Measurements from ENCODE around the gene ACSF2. TPM values are rescaled to one million over a fixed set of nuclear protein-coding genes. Genes with fewer than 3 reads are reported as not detected.

Gene ACSF2
- polyA plus RNA-seq, 2 of the 4 experiments (the other 2 are of a cell fraction) = 24.4 to 33.6 TPM

DNA sequence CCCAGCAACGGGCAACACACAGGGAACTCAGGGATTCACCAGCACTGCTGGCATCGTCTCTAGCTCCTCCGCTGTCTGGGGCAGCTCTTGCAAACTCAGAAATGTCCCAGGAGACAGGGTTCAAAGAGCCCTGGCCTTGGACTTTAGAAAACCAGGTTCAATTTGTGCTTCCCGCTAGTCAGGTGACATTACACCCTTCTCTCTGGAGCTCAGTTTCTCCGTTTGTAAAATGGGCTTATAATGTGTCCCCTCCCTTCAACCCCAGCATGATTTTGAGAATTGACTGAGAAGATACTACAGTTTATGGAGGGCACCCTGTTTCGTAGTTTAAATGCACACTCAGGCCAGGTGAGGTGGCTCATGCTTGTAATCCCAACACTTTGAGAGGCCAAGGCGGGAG lies 80.3 kb downstream of the ACSF2 start:
- Histone ChIP-seq H3K4me1 (peaks cover 16% of the 10 kb centered on the region; the same call in 2 of the 3 replicates), H3K4me3 (no peak overlapping the region), H3K9me3 (no peaks in the 10 kb centered on the region), H3K27ac (no peak overlapping the region), H3K4me2 (no peak overlapping the region)
- POLR2A ChIA-PET = no interaction called here
- WGBS (ENCODE audit: missing lambda C conversion rate) = 84% methylated on average over 7 of the region's 7 CpGs
- CTCF ChIA-PET = interaction anchor here (1.0 to 10.1 kb wide), 9 partner anchors 10 to 277 kb away, joined by 3 to 119 read pairs (median 5); partner anchors contain the start of gene RSAD1
- DNase-seq (ENCODE audit: low read depth in 1 of 2, low spot score in 1 of 2) (no peak), ATAC-seq (no peak), FAIRE-seq (no peak)
- no peak for TF ChIP-seq EHMT2 (IDR thresholded peaks at IDR 0.05; ENCODE audit: low read depth)
- TF ChIP-seq CTCF (IDR thresholded peaks at IDR 0.05) = no peak
- no peak for TF ChIP-seq CHD2 (IDR thresholded peaks at IDR 0.05; ENCODE audit: low read length, partially characterized antibody)
- TF ChIP-seq NPAS2 (CRISPR knock-in tag; IDR thresholded peaks at IDR 0.05; ENCODE audit: borderline replicate concordance) = no peak
- TF ChIP-seq ZSCAN20 (CRISPR knock-in tag; IDR thresholded peaks at IDR 0.05) = no peak
- no peak for TF ChIP-seq GATA3 (IDR thresholded peaks at IDR 0.05; ENCODE audit: borderline replicate concordance)
- TF ChIP-seq, protein P1, sequence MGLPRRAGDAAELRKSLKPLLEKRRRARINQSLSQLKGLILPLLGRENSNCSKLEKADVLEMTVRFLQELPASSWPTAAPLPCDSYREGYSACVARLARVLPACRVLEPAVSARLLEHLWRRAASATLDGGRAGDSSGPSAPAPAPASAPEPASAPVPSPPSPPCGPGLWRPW (IDR thresholded peaks at IDR 0.05) = no peak
- no peak for TF ChIP-seq KDM1A (IDR thresholded peaks at IDR 0.05; ENCODE audit: low read depth)
- TF ChIP-seq CHD4 (IDR thresholded peaks at IDR 0.05; ENCODE audit: borderline replicate concordance) = no peak
- TF ChIP-seq PHF8 (IDR thresholded peaks at IDR 0.05; ENCODE audit: borderline replicate concordance, low read depth) = no peak
- no peak for TF ChIP-seq SREBF2 (IDR thresholded peaks at IDR 0.05)
- TF ChIP-seq MYC (IDR thresholded peaks at IDR 0.05; ENCODE audit: borderline replicate concordance, low read length) = no peak
- no peak for TF ChIP-seq NR3C1 (IDR thresholded peaks at IDR 0.05)
- no peak for TF ChIP-seq FOSL2 (IDR thresholded peaks at IDR 0.05)
- no peak for TF ChIP-seq FOSL2 (CRISPR knock-in tag; IDR thresholded peaks at IDR 0.05)
- TF ChIP-seq JUN (IDR thresholded peaks at IDR 0.05) = no peak
- TF ChIP-seq, protein P2, sequence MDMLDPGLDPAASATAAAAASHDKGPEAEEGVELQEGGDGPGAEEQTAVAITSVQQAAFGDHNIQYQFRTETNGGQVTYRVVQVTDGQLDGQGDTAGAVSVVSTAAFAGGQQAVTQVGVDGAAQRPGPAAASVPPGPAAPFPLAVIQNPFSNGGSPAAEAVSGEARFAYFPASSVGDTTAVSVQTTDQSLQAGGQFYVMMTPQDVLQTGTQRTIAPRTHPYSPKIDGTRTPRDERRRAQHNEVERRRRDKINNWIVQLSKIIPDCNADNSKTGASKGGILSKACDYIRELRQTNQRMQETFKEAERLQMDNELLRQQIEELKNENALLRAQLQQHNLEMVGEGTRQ (IDR thresholded peaks at IDR 0.05) = no peak
- TF ChIP-seq CBX2 (IDR thresholded peaks at IDR 0.05; ENCODE audit: borderline replicate concordance, low read depth) = no peak
- no peak for TF ChIP-seq ESRRA (IDR thresholded peaks at IDR 0.05; ENCODE audit: borderline replicate concordance, low read length)
- no peak for TF ChIP-seq FOSB (CRISPR knock-in tag; IDR thresholded peaks at IDR 0.05)

- Histone ChIP-seq H3K4me1 (peaks cover 16% of the 10 kb centered on the region; the same call in 2 of the 3 replicates), H3K9me3 (no peaks in the 10 kb centered on the region), H3K27ac (peak within 1 kb of the TSS; percentile 77 to 89), H3K4me3 (peak within 1 kb of the TSS; percentile 54), H3K4me2 (peak within 1 kb of the TSS; percentile 90)
- peak; percentile 81 to 83 for DNase-seq (ENCODE audit: low read depth in 1 of 2, low spot score in 1 of 2)
- POLR2A ChIA-PET = no interaction called here
- CTCF ChIA-PET = interaction anchor here (0.8 to 10.1 kb wide), 6 partner anchors 8 to 142 kb away, joined by 3 to 119 read pairs (median 8); partner anchors contain the start of gene RSAD1
- WGBS (ENCODE audit: missing lambda C conversion rate) = 47% methylated on average over 27 of the region's 66 CpGs
- no peak for FAIRE-seq
- peak; percentile 76 to 85 for ATAC-seq
- TF ChIP-seq MYC (IDR thresholded peaks at IDR 0.05; ENCODE audit: borderline replicate concordance, low read length) (peak; percentile 29; the same call in 1 of the 2 replicates), BCL3 (IDR thresholded peaks at IDR 0.05) (0 out of 3 replicates have a peak, but pooled peaks have one; percentile 60), HOXB5 (CRISPR knock-in tag; IDR thresholded peaks at IDR 0.05) (0 out of 2 replicates have a peak, but pooled peaks have one; percentile 36), SMC3 (IDR thresholded peaks at IDR 0.05) (0 out of 3 replicates have a peak, but pooled peaks have one; percentile 24), E2F6 (IDR thresholded peaks at IDR 0.05; ENCODE audit: borderline replicate concordance, low read depth) (peak; percentile 92), ESRRA (IDR thresholded peaks at IDR 0.05; ENCODE audit: borderline replicate concordance, low read length) (no peak), CTCF (IDR thresholded peaks at IDR 0.05) (peak; percentile 39), POLR2AphosphoS2 (conservative IDR thresholded peaks at IDR 0.05; ENCODE audit: low read length) (no peak)
- TF ChIP-seq, protein P3, sequence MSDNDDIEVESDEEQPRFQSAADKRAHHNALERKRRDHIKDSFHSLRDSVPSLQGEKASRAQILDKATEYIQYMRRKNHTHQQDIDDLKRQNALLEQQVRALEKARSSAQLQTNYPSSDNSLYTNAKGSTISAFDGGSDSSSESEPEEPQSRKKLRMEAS (IDR thresholded peaks at IDR 0.05) = peak; percentile 76
- TF ChIP-seq, protein P4, sequence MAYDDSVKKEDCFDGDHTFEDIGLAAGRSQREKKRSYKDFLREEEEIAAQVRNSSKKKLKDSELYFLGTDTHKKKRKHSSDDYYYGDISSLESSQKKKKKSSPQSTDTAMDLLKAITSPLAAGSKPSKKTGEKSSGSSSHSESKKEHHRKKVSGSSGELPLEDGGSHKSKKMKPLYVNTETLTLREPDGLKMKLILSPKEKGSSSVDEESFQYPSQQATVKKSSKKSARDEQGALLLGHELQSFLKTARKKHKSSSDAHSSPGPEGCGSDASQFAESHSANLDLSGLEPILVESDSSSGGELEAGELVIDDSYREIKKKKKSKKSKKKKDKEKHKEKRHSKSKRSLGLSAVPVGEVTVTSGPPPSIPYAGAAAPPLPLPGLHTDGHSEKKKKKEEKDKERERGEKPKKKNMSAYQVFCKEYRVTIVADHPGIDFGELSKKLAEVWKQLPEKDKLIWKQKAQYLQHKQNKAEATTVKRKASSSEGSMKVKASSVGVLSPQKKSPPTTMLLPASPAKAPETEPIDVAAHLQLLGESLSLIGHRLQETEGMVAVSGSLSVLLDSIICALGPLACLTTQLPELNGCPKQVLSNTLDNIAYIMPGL (CRISPR knock-in tag; IDR thresholded peaks at IDR 0.05; ENCODE audit: borderline replicate concordance) = 0 out of 2 replicates have a peak, but pooled peaks have one; percentile 31
Observed at GRCh38 chr17:50507871-50508572, 82.0 kb downstream of the ACSF2 start, which contains the start of gene MYCBPAP. Gene MYCBPAP, plus strand, starts transcription at chr17:50508439. Its CDS starts 236 bp downstream, at chr17:50508675.
